ENCODE measurements around the gene SMYD2. TPM values are rescaled to one million over a fixed set of nuclear protein-coding genes. Genes with fewer than 3 reads are reported as not detected.
A peak's percentile ranks its signal among the peaks of the same experiment; 100 is the strongest.

Gene SMYD2
- total RNA-seq, 1 experiment from 2014 or later: 53.3 TPM

- DNase-seq (ENCODE audit: low spot score): no peak
- in situ Hi-C loops (cut with HindIII; ENCODE audit: low sequenced_read_pairs): no loop called here
Measured at GRCh38 chr1:214296860-214297745, 16.1 kb downstream of the SMYD2 start.

- in situ Hi-C loops (cut with HindIII; ENCODE audit: low sequenced_read_pairs): no loop called here
- DNase-seq (ENCODE audit: low spot score): no peak
Measured at GRCh38 chr1:214300149-214300780, 19.3 kb downstream of the SMYD2 start.

GRCh38 chr1:214301526-214301925 is 20.6 kb downstream of the SMYD2 start:
- no peak for DNase-seq (ENCODE audit: low spot score)
- in situ Hi-C loops (cut with HindIII; ENCODE audit: low sequenced_read_pairs): no loop called here

GRCh38 chr1:214303141-214303930 is 22.4 kb downstream of the SMYD2 start:
- in situ Hi-C loops (cut with HindIII; ENCODE audit: low sequenced_read_pairs): no loop called here
- DNase-seq (ENCODE audit: low spot score): peak; percentile 12

DNA sequence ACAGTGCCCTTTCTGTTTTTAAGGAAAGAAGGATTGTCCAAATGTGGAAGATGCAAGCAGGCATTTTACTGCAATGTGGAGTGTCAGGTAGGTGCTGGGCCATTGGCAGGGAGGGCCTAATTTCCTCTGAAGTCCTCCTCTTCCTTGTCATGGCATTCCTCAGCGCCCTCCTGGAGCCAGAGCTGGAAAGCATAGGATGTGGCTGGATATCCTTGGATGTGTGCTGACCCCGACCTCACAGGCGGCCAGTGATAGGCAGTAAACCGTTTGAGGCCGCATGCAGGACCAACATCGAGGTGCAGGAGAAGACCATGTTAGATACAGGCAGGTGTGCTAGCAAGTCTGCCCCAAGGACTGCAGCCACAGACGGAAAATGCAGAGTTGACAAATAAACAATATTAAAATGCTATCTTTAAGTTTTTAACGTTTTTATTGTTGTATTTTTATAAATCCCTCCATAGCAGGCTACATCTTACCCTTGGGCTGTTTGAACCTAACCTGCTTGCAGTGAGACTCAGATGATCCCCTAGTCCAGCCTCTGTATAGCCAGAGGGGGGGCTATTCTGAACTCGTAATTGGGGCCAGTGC is 24.3 kb downstream of the SMYD2 start:
- DNase-seq (ENCODE audit: low spot score): no peak
- in situ Hi-C loops (cut with HindIII; ENCODE audit: low sequenced_read_pairs): no loop called here

GRCh38 chr1:214306269-214306668 is 25.3 kb downstream of the SMYD2 start:
- no peak for DNase-seq (ENCODE audit: low spot score)
- in situ Hi-C loops (cut with HindIII; ENCODE audit: low sequenced_read_pairs): no loop called here

GRCh38 chr1:214310010-214310409 is 29.1 kb downstream of the SMYD2 start:
- in situ Hi-C loops (cut with HindIII; ENCODE audit: low sequenced_read_pairs): no loop called here
- DNase-seq (ENCODE audit: low spot score): no peak

DNA sequence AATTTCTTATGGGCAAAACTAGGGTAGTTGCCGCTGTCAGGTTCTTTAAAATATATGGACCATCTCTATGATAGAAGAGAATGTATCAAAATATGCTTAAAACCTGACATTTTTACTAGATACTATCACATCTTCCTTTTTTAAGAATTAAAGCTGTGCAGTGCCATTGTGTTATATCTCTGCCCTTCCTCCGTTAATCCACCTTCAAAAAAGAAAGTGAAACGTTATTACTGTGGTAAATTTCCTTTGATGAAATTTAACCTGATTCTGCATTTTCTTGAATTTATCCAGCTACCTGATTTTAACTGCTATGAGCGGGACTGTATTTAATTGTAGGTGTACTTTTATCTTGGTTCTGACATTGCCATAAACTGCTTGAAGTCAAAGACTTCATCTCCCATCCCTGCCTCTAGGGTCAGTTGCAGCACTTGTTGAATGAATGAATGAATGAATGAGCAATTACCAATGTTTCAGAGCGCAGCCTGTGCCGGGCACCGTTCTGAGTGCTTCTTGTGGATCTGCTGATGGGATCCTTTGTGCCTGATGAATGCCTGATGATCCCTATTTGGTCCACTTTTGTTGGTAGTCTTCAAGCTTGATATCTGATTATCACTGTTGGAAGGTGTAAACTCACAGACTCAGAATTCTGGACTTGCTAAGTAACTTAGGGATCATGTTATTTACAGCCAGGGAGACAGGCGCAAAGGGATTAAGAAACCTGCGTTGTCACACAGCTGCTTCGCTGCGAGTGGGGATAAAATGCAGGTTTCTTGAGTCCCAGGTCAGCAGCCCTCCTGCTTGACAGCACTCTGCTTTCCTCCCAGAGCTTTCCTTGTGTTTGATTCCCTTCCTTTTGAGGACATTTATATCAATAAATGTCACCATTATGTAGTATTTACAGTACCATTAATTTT is 30.1 kb downstream of the SMYD2 start:
- no peak for DNase-seq (ENCODE audit: low spot score)
- in situ Hi-C loops (cut with HindIII; ENCODE audit: low sequenced_read_pairs): no loop called here

DNA sequence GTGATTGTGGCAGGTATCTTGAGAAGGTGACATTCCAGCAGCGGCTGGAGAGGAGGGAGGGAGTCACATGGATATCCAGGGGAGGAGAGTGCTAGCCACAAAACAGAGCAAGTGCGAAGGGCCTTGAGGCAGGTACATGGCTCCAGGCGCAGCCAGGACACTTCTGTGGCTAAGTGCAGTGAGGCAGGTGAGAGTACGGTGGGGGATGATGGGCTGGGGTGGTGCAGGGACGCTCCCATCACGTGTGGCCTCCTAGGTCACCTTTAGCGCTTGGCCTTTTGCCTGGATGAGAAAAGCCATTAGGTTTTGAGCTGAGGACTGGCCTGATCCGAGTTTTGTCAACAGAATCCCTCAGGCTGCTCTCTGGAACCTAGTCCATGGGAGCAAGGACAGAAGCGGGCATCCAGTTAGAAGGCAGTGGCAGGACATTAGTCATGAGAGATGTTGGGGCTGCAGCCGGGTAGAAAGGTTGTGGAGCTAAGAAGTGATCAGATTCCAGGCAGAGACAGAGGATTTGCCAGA is 31.6 kb downstream of the SMYD2 start:
- in situ Hi-C loops (cut with HindIII; ENCODE audit: low sequenced_read_pairs): no loop called here
- no peak for DNase-seq (ENCODE audit: low spot score)

- in situ Hi-C loops (cut with HindIII; ENCODE audit: low sequenced_read_pairs): no loop called here
- no peak for DNase-seq (ENCODE audit: low spot score)
Measured at GRCh38 chr1:214314178-214314843, 33.4 kb downstream of the SMYD2 start.

- in situ Hi-C loops (cut with HindIII; ENCODE audit: low sequenced_read_pairs): no loop called here
- DNase-seq (ENCODE audit: low spot score): no peak
Measured at GRCh38 chr1:214316593-214316992, 35.6 kb downstream of the SMYD2 start.

DNA sequence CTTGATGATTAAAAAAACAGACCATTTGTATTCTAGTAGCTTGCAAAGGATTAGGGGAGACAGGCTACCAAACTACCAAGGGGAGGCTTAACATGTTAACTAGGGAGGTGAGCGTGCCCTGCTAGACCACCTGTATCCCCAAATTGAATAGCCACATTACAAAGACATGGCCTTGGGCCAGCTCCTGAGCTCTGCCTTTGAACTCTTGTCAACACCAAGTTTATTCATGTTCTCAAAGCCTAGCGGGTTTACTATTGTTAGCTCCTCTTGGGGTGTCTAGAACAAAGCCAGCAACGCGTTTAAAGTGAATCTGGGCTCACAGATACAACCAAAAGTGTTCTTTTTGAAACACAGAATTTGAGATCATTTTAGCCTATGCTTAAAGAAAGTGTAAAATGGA is 36.3 kb downstream of the SMYD2 start:
- in situ Hi-C loops (cut with HindIII; ENCODE audit: low sequenced_read_pairs): no loop called here
- DNase-seq (ENCODE audit: low spot score): no peak

DNA sequence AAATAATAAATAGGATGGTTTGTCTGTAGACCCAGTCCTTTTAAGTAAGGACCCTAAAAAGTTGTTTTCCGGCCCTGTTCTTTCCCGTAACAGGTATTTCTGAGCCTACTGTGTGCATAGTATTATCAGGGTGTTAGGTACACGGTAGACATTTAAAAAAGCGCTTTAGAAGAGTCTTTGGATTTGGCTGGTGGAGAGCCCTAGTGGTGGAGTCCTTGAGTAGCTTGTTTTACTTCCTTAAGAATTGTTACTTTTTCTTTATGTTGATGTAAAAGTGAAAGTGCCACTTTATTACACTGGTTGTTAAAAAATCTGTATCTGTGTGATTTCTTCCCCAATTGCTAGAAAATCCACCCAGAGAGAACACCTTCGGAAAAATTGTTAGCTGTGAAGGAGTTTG is 36.8 kb downstream of the SMYD2 start:
- in situ Hi-C loops (cut with HindIII; ENCODE audit: low sequenced_read_pairs): no loop called here
- DNase-seq (ENCODE audit: low spot score): no peak

DNA sequence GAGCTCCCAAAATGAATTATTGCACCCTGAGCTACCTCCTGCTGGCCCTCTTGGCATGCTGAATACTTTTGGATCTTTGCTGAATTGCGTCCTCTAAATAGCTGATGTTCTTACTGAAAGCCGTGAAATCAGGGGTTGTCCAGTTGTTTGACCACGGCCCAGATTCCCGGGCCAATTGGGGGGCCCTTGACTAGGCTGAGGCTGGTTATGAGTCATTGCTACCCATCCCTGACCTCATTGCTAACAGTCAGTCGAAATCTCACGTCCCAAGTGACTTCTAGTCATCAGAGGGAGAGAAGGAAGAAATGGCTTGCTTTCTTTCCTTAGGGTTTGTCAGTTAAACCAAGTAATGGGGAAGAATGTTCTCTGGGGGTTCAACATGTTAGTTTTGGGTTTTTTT is 37.4 kb downstream of the SMYD2 start:
- no peak for DNase-seq (ENCODE audit: low spot score)
- in situ Hi-C loops (cut with HindIII; ENCODE audit: low sequenced_read_pairs): no loop called here

GRCh38 chr1:214318956-214319736 is 38.2 kb downstream of the SMYD2 start:
- in situ Hi-C loops (cut with HindIII; ENCODE audit: low sequenced_read_pairs): no loop called here
- no peak for DNase-seq (ENCODE audit: low spot score)

- in situ Hi-C loops (cut with HindIII; ENCODE audit: low sequenced_read_pairs): no loop called here
- no peak for DNase-seq (ENCODE audit: low spot score)
Measured at GRCh38 chr1:214319938-214320337, 39.0 kb downstream of the SMYD2 start.

All from G401 (cell line).